GM20000 (cell line): ENCODE results near the gene CEP295NL.

Experiments
- DNase-seq: peaks from one replicate; pipeline ENCODE4 v3.0.0; 2012; ENCODE audit warnings: low spot score
- TF ChIP-seq, protein P1 (sequence below): IDR thresholded peaks from 2 replicates; pipeline ENCODE4 v1.5.1; 2012; ENCODE audit warnings: mild to moderate bottlenecking, control low read depth; ENCODE audit errors: extremely low read depth, missing control alignments

CEP295NL gene

GRCh38 chr17:78935419-78936323 lies 32.7 kb upstream of the CEP295NL start:
- TF ChIP-seq, protein P1, sequence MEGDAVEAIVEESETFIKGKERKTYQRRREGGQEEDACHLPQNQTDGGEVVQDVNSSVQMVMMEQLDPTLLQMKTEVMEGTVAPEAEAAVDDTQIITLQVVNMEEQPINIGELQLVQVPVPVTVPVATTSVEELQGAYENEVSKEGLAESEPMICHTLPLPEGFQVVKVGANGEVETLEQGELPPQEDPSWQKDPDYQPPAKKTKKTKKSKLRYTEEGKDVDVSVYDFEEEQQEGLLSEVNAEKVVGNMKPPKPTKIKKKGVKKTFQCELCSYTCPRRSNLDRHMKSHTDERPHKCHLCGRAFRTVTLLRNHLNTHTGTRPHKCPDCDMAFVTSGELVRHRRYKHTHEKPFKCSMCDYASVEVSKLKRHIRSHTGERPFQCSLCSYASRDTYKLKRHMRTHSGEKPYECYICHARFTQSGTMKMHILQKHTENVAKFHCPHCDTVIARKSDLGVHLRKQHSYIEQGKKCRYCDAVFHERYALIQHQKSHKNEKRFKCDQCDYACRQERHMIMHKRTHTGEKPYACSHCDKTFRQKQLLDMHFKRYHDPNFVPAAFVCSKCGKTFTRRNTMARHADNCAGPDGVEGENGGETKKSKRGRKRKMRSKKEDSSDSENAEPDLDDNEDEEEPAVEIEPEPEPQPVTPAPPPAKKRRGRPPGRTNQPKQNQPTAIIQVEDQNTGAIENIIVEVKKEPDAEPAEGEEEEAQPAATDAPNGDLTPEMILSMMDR: no peak
- no peak for DNase-seq

DNA sequence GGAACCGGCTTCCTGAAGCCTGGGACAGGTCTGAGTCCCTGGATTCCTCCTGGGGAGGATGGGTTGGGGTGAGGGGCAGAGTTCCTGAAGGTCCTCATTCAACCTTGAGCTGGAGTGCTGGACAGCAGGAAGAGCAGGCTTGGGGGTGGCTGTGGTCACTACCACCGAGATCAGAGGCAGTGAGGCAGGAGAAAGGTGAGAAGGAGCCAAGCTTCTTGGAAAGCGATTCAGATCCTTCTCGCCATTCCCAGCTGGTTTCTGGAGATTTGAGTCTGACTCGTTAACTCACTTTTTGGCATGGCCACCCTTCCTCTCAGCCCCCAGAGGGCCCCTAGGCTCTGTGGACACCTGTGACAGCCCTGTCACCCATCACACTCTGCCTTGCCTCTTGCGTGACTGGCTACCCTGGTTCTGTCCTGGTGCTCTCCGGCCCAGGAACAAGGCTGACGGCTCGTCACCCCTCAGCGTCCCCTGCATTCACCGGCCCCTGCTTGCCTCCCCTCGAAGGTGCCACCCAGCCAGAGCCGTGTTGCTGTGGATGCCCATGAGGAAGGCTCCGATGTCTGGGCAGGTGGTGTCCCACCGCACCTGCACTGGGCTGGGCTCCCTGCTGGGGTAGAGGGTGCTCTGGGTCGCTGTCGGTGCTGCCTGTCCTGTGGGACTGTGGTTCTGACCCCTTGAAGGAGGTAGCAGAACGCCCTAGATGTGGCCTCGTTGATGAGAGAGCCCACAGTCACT lies 31.8 kb upstream of the CEP295NL start:
- TF ChIP-seq, protein P1: no peak
- no peak for DNase-seq

- TF ChIP-seq, protein P1: no peak
- DNase-seq: no peak
These were observed 31.1 kb upstream of the CEP295NL start for GRCh38 chr17:78933959-78934568.

DNA sequence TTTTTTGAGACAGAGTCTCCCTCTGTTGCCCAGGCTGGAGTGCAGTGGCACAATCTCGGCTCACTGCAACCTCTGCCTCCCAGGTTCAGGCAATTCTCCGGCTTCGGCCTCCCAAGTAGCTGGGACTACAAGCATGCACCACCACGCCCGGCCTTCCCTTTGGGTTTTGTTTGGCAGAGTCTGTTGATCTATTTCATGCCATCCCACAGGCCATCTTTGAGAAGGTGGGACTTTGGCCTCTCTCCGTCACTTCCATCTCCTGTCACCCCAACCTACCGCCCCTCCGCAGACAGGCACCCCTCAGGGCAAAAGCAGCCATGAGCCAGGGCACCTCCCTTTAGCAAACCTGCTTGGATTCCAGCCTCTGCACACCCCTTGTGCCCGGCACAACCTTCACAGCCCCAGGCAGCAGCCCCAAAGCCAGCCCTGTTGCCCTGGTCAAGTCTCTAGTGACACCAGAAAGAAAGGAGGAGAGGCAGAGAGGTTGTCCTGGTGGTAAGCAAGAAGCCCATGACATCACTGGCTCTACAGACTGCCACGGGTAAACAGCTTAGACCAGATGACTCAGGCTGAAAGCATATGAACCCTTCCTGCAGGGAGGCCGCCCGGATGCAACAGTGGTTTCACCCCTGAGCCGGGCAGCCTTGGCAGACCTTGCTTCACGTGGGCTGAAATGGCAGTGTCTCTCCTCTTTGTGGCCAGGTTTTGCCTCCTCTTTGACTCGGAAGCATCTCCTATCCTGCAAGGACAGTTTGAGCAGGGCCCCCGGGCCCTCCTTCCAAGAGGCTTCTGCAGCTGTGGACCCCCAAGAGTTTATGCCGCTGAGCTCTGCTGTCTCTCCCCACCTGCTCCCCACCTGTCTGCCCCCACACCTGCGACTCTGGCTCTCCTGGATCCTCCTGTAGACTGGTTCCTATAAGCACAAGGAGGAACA lies 30.3 kb upstream of the CEP295NL start:
- TF ChIP-seq, protein P1: no peak
- DNase-seq: peak; percentile 61

DNA sequence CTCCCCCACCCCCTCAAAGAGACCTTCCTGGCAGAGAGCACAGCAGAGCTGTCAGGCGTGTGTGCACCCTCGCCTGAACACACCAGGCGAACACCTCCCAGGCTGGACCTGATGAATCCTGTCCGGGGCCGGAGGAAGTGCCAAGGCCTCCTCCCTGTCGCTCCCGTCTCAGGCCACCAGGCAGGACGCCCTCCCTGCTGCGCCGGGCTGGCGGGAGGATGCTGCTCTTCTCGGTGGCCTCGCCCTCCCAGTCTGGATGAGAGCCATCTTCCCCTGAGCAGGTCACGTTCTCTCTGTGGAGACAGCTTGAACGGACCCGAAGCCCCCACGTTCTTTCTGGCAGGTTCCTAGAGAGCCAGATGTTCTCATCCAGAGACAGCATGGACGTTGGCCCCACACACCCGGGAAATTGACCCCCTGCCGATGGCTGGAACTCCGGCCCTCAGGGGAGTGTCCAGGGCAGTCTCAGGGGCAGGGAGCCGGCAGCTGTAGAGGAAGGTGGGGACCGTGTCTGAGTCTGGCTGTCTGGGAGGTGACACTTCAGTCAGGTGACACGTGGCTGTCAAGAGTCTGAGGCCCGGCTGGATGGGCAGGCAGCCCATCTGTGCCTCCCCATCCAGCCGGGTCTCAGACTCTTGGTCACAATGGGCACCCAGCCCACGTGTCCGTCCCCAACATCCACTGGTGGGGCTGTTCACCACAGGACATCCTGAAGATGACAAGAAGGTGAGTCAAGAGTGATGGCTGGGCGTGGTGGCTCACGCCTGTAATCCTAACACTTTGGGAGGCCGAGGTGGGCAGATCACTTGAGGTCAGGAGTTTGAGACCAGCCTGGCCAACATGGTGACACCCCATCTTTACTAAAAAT lies 27.1 kb upstream of the CEP295NL start:
- DNase-seq: no peak
- TF ChIP-seq, protein P1: no peak

DNA sequence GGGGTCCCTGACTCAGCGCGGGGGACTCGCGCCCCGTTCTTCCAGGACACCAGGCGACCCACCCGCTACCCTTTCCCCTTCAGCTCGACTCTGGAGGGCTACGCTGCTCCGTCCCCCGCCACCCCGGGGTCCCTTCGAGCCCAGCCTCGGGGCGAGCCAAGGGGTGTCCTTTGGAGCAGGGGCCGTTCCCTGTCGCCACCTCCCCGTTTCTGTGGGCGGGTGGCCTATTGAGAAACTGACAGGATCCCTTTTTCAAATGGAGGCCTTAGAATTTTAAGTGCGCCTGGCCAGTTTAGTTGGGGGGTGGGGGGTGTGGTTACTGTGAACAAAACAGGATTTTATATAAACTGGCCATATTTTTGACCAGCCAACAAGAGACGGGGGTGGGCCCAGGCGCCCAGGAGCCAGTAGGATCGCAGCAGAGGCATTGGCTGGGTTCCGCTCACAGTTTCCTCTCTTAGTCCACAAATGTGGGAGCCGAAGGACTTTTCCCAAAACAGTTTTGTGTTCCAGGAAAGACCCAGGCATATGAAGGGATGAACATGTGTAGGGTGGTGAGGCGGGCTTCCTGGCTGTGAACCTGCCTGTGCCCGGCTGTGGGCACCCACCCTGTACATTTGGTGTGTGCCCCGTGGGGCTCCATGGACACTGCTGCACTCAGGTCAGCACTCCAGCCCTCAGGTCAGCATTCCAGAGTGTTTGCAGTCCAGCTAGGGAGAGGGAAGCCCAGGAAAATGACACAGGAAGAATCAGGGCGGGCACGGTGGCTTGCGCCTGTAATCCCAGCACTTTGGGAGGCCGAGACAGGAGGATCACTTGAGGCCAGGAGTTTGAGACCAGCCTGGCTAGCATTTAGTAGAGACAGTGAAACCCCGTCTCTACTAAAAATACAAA lies 22.9 kb upstream of the CEP295NL start:
- DNase-seq: no peak
- TF ChIP-seq, protein P1: no peak
